HL-60/S4 (cell line): ENCODE measurements around the gene KREMEN2.
"Not testable (repeated sequence)": the region's sequence is repeated elsewhere in the genome, so short reads cannot be mapped to it uniquely, and the experiment has no call there.

Experiments used
- in situ Hi-C: fragments of 300-500 bp; cut with MboI; formaldehyde crosslinking; loops from 2 replicates; pipeline ENCODE4 v1.14.3; 2022; ENCODE audit warnings: low sequenced_read_pairs

The KREMEN2 gene

DNA sequence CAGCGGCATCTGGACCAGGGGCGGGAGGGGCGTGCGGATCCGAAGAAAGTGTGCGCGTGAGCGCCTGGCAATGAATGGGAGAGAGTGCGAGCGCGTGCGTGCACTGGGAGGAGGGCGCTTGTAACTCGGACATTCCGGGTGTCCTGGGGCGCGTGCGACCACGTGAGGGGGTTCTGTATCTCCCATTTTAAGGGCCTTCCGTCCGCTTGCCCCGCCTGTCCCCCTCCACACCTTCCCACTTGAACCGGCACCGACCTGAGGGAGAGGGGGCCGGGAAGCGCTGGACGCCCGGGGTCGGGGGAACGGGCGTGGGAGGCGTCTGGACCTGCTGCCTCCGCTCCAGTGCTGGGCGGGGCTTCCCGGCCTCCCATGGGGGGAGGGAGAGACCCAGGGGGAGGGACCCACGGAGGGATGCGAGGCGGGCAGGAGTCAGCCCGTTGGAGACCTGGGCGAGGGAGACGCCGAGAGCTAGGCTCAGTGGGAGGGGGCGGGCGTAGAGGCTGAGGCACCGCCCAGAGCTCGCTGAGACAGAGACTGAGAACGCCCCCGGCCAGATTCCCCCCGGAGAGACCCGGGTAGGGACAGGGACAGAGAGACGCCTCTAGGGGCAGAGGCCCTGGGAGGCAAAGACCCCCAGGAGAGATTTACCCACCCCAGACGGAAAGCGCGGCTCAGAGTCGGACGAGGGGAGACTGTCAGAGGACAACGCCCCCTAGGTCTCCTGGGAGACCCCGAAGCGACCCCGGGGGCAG, at the start of gene KREMEN2:
Gene KREMEN2 (plus strand): TSS at position 553 of the 752 bp plus-strand sequence. CDS start 246 bp downstream, outside the sequence.
- in situ Hi-C loops, result no loop called here

DNA sequence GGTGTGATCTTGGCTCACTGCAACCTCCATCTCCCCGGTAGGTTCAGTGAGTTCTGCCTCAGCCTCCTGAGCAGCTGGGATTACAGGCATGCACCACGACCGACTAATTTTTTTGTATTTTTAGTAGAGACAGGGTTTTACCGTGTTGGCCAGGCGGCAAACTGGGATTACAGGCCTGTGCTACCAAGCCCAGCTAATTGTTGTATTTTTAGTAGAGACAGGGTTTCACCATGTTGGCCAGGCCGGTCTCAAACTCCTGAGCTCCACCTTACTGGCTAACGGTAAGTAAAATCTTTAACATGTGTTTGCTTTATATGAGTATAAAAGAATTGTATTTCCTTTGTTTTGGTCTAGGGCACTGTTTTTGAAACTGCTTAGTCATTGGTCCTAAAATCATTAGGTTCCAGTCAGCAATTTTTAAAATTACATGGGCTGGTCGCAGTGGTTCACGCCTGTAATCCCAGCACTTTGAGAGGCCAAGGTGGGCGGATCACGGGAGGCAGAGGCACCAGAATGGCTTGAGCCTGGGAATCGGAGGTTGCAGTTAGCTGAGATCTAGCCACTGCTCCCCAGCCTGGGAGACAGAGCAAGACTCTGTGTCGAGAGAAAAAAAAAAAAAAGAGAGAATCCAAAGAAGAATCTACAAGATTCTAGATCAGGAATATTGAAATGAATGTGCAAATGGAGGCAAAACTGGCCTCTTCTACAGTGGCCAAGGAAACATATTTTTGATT, 48.7 kb upstream of the KREMEN2 start:
- in situ Hi-C loops, result no loop called here

GRCh38 chr16:2919511-2920255, 44.4 kb upstream of the KREMEN2 start:
- in situ Hi-C loops, result no loop called here

GRCh38 chr16:2923481-2923880, 40.6 kb upstream of the KREMEN2 start:
- in situ Hi-C loops, result no loop called here

DNA sequence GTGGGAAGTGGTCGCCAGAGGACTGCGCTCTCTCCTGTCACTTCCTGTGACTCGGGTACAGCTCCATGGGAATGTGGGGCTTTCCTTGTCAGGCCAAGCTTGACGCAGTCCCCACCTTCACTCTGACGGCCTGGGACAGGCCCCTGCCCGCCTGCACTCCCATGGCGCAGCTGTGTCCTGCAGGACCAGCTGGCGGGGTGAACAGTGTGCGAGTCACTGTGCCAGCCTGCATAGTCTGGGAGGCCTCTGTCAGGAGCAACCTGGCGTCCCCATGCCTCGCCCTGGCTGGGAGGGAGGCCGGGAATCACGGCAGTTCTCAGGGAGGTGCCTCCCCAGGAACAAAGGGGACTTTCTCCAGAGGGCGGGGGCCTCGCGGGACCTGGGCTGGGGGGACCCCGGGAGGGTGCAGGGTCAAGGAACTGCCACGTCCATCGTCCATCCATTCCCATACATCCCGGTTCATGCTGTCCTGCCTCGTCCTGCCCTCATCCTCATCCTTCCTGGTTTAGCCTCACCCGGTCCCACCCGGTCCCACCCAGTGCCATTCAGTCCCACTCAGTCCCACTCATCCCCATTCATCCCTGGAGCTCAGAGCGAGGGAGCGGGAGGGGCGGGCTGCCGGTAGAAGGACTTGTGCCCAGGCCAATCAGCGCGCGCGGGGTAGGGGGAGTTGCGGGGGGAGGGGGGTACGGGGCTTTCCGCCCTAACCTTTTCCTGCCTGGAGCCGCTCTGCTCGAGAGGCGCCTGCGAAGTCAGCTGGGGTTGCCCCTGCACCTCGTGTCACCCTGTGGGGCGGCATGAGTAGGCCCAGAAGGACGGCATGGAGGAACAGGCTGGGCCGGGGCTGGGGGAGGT, 38.9 kb upstream of the KREMEN2 start:
- in situ Hi-C loops, result no loop called here

DNA sequence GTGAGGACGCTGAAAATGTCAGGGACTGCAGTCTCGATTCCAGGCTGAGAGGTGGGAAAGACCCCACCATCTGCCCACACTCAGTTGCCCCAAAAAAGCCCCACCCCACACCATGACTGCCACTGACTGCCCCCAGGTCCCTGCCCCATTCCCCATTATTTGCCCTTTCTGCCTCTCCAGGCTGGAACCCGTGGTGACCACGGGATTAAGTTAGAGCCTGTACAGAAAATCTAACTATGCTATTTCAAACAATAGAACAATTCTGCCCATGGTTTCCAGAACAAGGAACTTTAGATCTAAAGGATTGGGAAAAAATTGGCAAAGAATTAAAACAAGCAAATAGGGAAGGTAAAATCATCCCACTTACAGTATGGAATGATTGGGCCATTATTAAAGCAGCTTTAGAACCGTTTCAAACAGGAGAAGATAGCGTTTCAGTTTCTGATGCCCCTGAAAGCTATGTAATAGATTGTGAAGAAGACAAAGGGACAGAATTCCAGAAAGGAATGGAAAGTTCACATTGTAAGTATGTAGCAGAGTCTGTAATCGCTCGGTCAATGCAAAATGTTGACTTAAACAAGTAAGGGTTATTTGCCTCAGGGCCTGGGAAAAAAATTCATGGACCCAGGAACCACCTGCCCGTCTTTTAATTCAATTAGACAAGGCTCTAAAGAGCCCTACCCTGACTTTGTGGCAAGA, 38.0 kb upstream of the KREMEN2 start:
- in situ Hi-C loops, result no loop called here

GRCh38 chr16:2926650-2926999, 37.5 kb upstream of the KREMEN2 start:
- in situ Hi-C loops, result no loop called here

- in situ Hi-C loops, result no loop called here
These were observed 36.9 kb upstream of the KREMEN2 start for GRCh38 chr16:2927010-2927646.

DNA sequence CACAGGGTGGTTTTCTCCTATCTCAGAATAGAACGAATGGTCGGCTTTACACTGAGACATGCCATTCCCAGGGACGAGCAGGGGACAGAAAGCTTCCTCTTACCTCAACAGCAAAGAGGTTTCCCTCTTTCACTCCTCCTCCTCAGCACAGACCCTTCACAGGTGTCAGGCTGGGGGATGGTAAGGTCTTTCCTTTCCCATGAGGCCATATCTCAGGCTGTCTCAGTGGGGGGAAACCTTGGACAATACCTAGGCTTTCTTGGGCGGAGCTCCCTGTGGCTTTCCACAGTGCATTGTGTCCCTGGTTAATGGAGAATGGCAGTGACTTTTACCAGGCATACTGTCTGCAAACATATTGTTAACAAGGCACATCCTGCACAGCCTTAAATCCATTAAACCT, 35.9 kb upstream of the KREMEN2 start:
- in situ Hi-C loops, result not testable (repeated sequence)

- in situ Hi-C loops, result no loop called here
These were observed 35.3 kb upstream of the KREMEN2 start for GRCh38 chr16:2928796-2929195.

GRCh38 chr16:2929693-2930092, 34.4 kb upstream of the KREMEN2 start:
- in situ Hi-C loops, result no loop called here

DNA sequence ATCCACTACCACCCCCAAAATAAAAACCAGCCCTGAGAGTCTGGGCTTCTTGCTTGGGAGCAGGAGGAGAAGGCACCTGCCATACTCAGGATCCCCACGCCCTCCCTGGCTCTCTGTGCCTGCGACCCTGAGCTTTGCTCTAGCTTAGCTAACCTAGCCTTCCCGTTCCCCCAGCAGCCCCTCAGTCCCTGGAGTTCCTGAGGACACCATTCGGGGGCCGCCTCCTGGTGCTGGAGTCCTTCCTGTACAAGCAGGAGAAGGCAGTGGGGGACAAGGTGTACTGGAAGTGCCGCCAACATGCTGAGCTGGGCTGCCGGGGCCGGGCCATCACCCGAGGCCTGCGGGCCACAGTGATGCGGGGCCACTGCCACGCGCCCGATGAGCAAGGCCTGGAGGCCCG, 33.8 kb upstream of the KREMEN2 start:
- in situ Hi-C loops, result no loop called here

GRCh38 chr16:2931231-2931914, 32.7 kb upstream of the KREMEN2 start:
- in situ Hi-C loops, result not testable (repeated sequence)

DNA sequence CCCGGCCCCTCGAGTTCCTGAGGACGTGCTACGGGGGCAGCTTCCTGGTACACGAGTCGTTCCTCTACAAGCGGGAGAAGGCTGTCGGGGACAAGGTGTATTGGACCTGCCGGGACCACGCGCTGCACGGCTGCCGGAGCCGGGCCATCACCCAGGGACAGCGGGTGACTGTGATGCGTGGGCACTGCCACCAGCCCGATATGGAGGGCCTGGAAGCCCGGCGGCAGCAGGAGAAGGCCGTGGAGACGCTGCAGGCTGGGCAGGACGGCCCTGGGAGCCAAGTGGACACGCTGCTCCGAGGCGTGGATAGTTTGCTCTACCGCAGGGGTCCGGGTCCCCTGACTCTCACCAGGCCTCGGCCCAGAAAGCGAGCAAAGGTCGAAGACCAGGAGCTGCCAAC, 30.9 kb upstream of the KREMEN2 start:
- in situ Hi-C loops, result no loop called here

DNA sequence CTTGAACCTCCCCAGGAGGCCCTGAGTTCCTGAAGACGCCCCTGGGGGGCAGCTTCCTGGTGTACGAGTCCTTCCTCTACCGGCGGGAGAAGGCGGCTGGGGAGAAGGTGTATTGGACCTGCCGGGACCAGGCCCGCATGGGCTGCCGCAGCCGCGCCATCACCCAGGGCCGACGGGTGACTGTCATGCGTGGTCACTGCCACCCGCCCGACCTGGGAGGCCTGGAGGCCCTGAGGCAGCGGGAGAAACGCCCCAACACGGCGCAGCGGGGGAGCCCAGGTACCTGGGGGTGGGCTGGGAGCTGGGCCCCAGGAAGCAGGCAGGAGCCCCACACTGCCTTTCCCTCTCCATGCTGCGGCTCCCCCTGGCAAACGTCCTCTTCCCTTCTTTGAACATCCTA, 30.4 kb upstream of the KREMEN2 start:
- in situ Hi-C loops, result no loop called here

GRCh38 chr16:2934450-2934849, 29.6 kb upstream of the KREMEN2 start:
- in situ Hi-C loops, result no loop called here

- in situ Hi-C loops, result no loop called here
These were observed 27.6 kb upstream of the KREMEN2 start for GRCh38 chr16:2936436-2937011.

DNA sequence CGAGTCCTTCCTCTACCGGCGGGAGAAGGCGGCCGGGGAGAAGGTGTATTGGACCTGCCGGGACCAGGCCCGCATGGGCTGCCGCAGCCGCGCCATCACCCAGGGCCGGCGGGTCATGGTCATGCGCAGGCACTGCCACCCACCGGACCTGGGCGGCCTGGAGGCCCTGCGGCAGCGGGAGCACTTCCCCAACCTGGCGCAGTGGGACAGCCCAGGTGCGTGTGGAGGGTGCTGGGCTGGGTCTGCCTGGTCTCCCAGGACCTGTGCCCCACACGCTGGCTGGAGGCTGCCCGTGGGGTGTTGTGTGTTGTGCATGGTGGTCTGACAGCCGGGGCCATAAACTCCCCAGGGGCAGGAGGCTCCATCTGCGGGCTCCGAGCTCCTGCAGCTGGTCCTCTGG, 26.9 kb upstream of the KREMEN2 start:
- in situ Hi-C loops, result no loop called here

DNA sequence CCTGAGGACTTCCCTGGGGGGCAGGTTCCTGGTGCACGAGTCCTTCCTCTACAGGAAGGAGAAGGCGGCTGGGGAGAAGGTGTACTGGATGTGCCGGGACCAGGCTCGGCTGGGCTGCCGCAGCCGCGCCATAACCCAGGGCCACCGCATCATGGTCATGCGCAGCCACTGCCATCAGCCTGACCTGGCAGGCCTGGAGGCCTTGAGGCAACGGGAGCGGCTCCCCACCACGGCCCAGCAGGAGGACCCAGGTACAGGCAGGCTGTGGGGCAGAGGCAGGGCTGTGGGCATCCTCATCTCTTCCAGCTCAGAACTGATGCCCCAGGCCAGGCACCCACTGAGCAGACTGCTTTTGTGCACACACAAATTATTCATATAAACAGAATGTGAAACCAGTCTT, 25.9 kb upstream of the KREMEN2 start:
- in situ Hi-C loops, result no loop called here
